GM18951 (cell line): ENCODE data around the gene PDS5A.
"Not testable (repeated sequence)": the region's sequence is repeated elsewhere in the genome, so short reads cannot be mapped to it uniquely, and the experiment has no call there.

ENCODE experiments used
- POLR2A ChIP-seq: IDR thresholded peaks from 4 replicates; pipeline ENCODE4 v1.6.1; 2011; ENCODE audit warnings: mild to moderate bottlenecking; ENCODE audit not compliant: insufficient read length, insufficient read depth; ENCODE audit errors: extremely low read depth
- in situ Hi-C: fragments of 300-500 bp; cut with MboI; formaldehyde crosslinking; loops from one replicate; pipeline ENCODE4 v1.12.0; 2022; ENCODE audit warnings: low sequenced_read_pairs, mixed read lengths, inconsistent platforms; ENCODE audit not compliant: unreplicated experiment

PDS5A gene

DNA sequence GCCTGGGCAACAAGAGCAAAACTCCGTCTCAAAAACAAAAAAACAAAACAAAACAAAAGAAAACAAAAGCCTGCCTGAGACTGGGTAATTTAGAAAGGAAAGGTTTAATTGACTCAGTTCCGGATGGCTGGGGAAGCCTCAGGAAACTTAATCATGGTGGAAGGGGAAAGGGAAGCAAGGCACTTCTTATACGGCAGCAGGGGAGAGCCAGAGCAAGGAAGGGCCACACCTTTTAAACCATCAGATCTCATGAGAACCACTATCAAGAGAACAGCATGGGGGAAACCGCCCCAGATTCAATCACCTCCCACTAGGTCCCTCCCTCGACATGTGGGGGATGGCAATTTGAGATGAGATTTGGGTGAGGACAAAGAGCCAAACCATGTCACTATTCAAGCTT lies 157.5 kb downstream of the PDS5A start:
- in situ Hi-C loops, result no loop called here
- TF ChIP-seq POLR2A, result no peak

DNA sequence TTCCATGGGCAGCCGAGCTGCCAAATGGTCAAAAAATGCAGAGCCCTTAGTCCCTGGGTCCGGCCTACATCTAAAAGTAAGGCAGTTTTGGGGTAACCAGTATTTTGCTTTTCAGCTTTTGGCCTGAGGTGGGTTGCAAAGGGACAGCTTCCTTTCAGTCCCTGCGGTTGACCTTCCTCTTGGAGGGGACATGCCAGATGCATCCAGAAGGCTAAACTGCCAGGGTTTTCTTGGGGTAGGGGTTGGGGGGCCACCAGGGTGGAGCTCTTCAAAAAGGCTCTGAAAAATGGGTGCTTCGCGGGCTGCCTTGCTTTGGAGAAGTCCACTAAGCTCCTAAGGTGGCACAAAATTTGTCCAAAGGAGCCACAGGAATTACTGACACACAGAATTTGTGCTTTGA lies 159.1 kb downstream of the PDS5A start:
- TF ChIP-seq POLR2A, result no peak
- in situ Hi-C loops, result no loop called here

DNA sequence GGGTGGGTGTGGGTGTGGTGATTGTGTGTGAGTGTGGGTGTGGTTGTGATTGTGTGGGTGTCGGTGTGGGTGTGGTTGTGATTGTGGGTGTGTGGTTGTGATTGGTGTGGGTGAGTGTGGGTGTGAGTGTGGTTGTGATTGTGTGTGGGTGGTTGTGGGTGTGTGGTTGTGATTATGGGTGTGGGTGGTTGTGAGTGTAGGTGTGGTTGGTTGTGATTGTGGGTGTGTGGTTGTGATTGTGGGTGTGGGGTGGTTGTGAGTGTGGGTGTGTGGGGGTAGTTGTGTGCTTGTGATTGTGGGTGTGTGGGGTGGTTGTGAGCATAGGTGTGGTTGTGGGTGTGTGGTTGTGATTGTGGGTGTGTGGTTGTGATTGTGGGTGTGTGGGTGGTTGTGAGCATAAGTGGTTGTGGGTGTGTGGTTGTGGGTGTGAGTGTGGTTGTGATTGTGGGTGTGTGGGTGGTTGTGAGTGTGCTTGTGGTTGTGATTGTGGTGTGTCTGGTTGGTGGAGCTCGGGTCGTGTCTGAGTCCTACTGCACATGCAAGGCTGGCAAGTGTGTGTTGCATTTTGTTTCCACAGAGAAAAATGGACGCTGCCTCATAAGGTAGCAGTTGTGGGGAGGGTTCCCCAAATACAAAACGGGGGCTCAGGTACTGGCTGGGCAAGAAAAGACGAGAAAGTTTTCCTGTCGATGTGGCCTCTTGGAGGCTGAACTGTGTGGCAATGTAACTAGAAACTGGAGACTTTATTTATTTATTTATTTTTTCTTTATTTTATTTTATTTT lies 163.1 kb downstream of the PDS5A start:
- TF ChIP-seq POLR2A, result no peak
- in situ Hi-C loops, result no loop called here

- in situ Hi-C loops, result not testable (repeated sequence)
These were observed 163.9 kb downstream of the PDS5A start for GRCh38 chr4:39813761-39814160.

DNA sequence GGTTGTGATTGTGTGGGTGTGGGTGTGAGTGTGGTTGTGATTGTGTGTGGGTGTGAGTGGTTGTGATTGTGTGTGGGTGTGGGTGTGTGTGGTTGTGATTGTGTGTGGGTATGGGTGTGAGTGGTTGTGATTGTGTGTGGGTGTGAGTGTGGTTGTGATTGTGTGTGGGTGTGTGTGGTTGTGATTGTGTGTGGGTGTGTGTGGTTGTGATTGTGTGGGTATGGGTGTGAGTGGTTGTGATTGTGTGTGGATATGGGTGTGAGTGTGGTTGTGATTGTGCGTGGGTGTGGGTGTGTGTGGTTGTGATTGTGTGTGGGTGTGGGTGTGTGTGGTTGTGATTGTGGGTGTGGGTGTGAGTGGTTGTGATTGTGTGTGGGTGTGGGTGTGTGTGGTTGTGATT lies 164.7 kb downstream of the PDS5A start:
- in situ Hi-C loops, result not testable (repeated sequence)

DNA sequence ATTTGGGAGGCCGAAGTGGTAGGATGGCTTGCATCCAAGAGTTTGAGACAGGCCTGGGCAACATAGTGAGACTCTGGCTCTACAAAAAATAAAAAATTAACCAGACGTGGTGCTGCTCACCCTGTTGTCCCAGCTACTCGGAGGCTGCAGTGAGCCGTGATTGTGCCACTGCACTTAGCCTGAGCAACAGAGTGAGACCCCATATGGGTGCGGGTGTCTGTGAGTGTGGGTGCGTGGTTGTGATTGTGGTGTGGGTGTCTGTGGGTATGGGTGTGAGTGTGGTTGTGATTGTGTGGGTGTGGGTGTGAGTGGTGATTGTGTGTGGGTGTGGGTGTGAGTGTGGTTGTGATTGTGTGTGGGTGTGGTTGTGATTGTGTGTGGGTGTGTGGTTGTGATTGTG lies 165.2 kb downstream of the PDS5A start:
- in situ Hi-C loops, result no loop called here
- no peak for TF ChIP-seq POLR2A

- no peak for TF ChIP-seq POLR2A
- in situ Hi-C loops, result no loop called here
These were observed 169.4 kb downstream of the PDS5A start for GRCh38 chr4:39808231-39808749.

DNA sequence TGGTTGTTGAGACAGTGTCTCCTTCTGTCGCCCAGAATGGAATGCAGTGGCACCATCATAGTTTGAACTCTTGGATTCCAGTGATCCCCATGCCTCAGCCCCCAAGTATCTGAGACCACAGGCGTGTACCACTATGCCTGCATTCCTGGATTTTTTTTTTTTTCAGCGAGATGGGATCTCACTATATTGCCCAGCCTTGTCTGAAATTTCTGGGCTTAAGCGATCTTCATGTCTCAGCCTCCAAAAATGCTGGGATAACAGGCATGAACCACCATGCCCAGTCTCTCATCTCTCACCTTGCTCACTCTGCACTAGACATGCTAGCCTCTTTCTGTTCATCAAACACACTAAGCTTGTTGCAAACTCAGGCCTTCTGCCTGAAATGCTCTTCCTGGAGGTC lies 175.7 kb downstream of the PDS5A start:
- in situ Hi-C loops, result no loop called here
- no peak for TF ChIP-seq POLR2A

- in situ Hi-C loops, result not testable (repeated sequence)
These were observed 184.7 kb downstream of the PDS5A start for GRCh38 chr4:39792976-39793375.

GRCh38 chr4:39792529-39792928 lies 185.2 kb downstream of the PDS5A start:
- in situ Hi-C loops, result no loop called here
- no peak for TF ChIP-seq POLR2A

GRCh38 chr4:39792128-39792527 lies 185.6 kb downstream of the PDS5A start:
- in situ Hi-C loops, result no loop called here
- no peak for TF ChIP-seq POLR2A

DNA sequence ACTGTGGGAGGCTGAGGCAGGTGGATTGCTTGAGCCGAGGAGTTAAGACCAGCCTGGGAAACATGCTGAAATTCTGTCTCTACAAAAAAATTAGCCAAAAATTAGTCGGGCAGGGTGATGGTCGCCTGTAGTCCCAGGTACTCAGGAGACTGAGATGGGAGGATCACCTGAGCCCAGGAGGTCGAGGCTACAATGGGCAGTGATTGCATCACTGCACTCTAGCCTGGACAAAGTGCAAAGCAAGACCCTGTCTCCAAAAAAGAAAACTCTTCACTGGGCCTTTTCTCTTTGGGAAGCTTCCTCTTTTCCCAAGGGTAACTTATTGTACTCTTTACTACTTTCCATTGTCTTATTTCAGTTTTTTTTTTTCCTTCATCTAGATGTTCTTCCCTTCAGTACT lies 190.9 kb downstream of the PDS5A start:
- no peak for TF ChIP-seq POLR2A
- in situ Hi-C loops, result no loop called here

DNA sequence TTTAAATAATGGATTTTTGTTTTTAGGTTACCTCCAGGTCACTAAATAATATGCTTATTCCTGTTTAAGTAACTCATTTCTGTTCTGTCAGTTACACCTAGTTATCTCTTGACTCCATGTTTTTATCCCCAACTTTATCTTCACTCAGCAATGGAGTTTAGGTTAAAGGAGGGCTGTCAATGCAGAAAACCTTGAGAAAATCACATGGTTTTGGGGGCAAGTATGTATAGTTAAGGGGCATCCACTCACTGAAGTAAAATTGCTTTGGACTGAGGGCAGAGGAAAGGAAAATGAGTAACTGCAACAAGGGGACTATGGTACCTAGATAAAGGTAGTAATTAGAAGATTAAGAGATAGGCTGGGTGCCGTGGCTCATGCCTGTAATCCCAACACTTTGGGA lies 192.6 kb downstream of the PDS5A start:
- in situ Hi-C loops, result no loop called here
- TF ChIP-seq POLR2A, result no peak

DNA sequence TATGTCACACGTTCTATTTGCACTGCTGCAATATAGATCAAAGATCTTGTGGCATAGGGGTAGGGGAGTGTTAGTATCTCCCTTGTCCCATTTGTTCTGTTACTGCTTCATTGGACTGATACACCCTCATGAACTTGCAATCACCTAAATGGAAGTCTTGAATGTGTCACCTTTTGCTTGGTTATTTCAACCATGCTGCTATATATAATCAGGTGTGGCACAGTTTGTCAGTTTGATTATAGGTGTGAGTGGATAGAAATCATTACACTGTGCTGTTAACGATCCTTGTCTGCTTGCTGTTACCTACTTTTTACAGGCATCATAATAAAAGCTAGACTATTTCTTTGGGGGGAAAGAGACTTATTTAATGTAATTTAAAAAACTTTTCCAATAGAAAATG lies 195.7 kb downstream of the PDS5A start:
- in situ Hi-C loops, result not testable (repeated sequence)
